Endothelial cell of umbilical vein (primary cell): ENCODE measurements around the gene CEP72. TPM values are rescaled to one million over a fixed set of nuclear protein-coding genes. Genes with fewer than 3 reads are reported as not detected.

ENCODE experiments used
- BruUV-seq: library from RNA; stranded (reverse); fragments of 400-500 nt; replicated peaks from 2 replicates; lab custom pipeline; 2021; lab: Mats Ljungman, UMichigan
- CTCF ChIA-PET: fragments of 300-600, 350-600 bp; sonication (Branson Sonifier 250); formaldehyde crosslinking; loops from one replicate; lab custom pipeline; 2021; ENCODE audit warnings: antibody characterized with exemption, inconsistent platforms; lab: Charles Lee
- POLR2A ChIA-PET: fragments of 300-600, 350-600 bp; sonication (Branson Sonifier 250); formaldehyde crosslinking; loops from one replicate; lab custom pipeline; 2021; ENCODE audit warnings: antibody characterized with exemption, inconsistent platforms; lab: Charles Lee
- DNase-seq: peaks from one replicate; pipeline ENCODE4 v3.0.0-alpha.2; 2011; ENCODE audit warnings: low read depth, low spot score
- FAIRE-seq: peaks from 2 replicates; lab custom pipeline; 2011; peaks lifted over from hg19 to GRCh38; lab: Jason Lieb, UNC
- H2AFZ ChIP-seq: 2 replicates; pipeline ENCODE4 v1.6.0; 2012; ENCODE audit warnings: low read depth, low read length, control low read depth, inconsistent platforms
- H3K27ac ChIP-seq: 2 replicates; pipeline ENCODE4 v1.5.1; 2011; ENCODE audit warnings: low read depth, mild to moderate bottlenecking, control low read depth, low read length, moderate library complexity; ENCODE audit not compliant: insufficient read depth
- H3K27me3 ChIP-seq, 2 experiments: 2 replicates each; pipeline versions ENCODE4 v1.6.0 to v1.6.1; 2011; ENCODE audit warnings: low read length in 2 of 2, mixed read lengths in 1 of 2; ENCODE audit not compliant: control insufficient read depth in 2 of 2, insufficient read depth in 2 of 2
- H3K36me3 ChIP-seq, 2 experiments: 2 replicates in 1 of 2; 3 replicates in 1 of 2; pipeline ENCODE4 v1.5.1; 2011; ENCODE audit warnings: low read length in 2 of 2, mild to moderate bottlenecking in 1 of 2, moderate library complexity in 1 of 2; ENCODE audit not compliant: control insufficient read depth in 2 of 2, insufficient read depth in 2 of 2; ENCODE audit errors: extremely low read depth in 1 of 2
- H3K4me1 ChIP-seq: 3 replicates; pipeline ENCODE4 v1.5.1; 2011; ENCODE audit warnings: mild to moderate bottlenecking, low read length; ENCODE audit not compliant: control insufficient read depth, insufficient read depth; ENCODE audit errors: extremely low read depth
- H3K4me2 ChIP-seq: 2 replicates; pipeline ENCODE4 v1.6.1; 2011; ENCODE audit warnings: low read length, control low read depth, mixed read lengths; ENCODE audit not compliant: insufficient read depth
- H3K4me3 ChIP-seq, 3 experiments: fragments of 200-600 bp in 1 of 3; sonication (generic), shearing (Covaris generic) in 1 of 3; replicated peaks in 1 of 3; 2 replicates each; pipeline ENCODE4 v1.5.1; 2011 to 2016; ENCODE audit warnings: control low read depth in 3 of 3, low read length in 3 of 3, mild to moderate bottlenecking in 2 of 3, inconsistent platforms in 1 of 3, low read depth in 1 of 3, moderate library complexity in 1 of 3; ENCODE audit not compliant: insufficient read depth in 1 of 3
- H3K79me2 ChIP-seq: 2 replicates; pipeline ENCODE4 v1.6.0; 2012; ENCODE audit warnings: low read length, inconsistent platforms; ENCODE audit not compliant: control insufficient read depth, insufficient read depth
- H3K9ac ChIP-seq: replicated peaks from 2 replicates; pipeline ENCODE3; 2011; ENCODE audit warnings: low read length, control low read depth; ENCODE audit not compliant: insufficient read depth; ENCODE audit errors: extremely low read depth
- H3K9me1 ChIP-seq: replicated peaks from 3 replicates; pipeline ENCODE4 v1.6.0; 2011; ENCODE audit warnings: mild to moderate bottlenecking, low read length; ENCODE audit not compliant: control insufficient read depth, insufficient read depth; ENCODE audit errors: extremely low read depth
- H3K9me3 ChIP-seq: replicated peaks from 2 replicates; pipeline ENCODE4 v1.5.1; 2012; ENCODE audit warnings: low read length, inconsistent platforms; ENCODE audit not compliant: control insufficient read depth, insufficient read depth
- H4K20me1 ChIP-seq: replicated peaks from 2 replicates; pipeline ENCODE3; 2011; ENCODE audit warnings: mild to moderate bottlenecking, low read length; ENCODE audit not compliant: control insufficient read depth, insufficient read depth; ENCODE audit errors: extremely low read depth
- FOS ChIP-seq: IDR thresholded peaks from 2 replicates; pipeline ENCODE4 v1.6.1; 2011; ENCODE audit warnings: mild to moderate bottlenecking, low read length, moderate library complexity, borderline replicate concordance; ENCODE audit not compliant: insufficient read depth
- GATA2 ChIP-seq: IDR thresholded peaks from 2 replicates; pipeline ENCODE4 v1.7.0; 2011; ENCODE audit warnings: low read depth, mild to moderate bottlenecking, moderate library complexity, mixed read lengths, low read length; ENCODE audit not compliant: insufficient read length, insufficient read depth
- JUN ChIP-seq: IDR thresholded peaks from 2 replicates; pipeline ENCODE4 v1.6.1; 2011; ENCODE audit warnings: borderline replicate concordance, low read depth; ENCODE audit not compliant: insufficient read length, insufficient read depth
- POLR2A ChIP-seq: IDR thresholded peaks from 2 replicates; pipeline ENCODE4 v1.6.1; 2012; ENCODE audit warnings: low read depth, mild to moderate bottlenecking, control low read depth, low read length
- dilution Hi-C: fragments of 300-500 bp; cut with MboI; formaldehyde crosslinking; loops from one replicate; pipeline ENCODE4 v1.15.0; 2019; ENCODE audit warnings: low sequenced_read_pairs; ENCODE audit not compliant: extremely low pct_ligation_motif_present
- intact Hi-C: fragments of 100-400 bp; cut with micrococcal nuclease; formaldehyde crosslinking; loops from one replicate; pipeline ENCODE4 v1.10.0; 2022
- polyA plus RNA-seq, 4 experiments: library from polyadenylated mRNA; depleted of rRNA in 3 of 4; stranded (reverse) in 3 of 4; unstranded in 1 of 4; fragments of >200 nt; gene quantifications; 2 replicates each; pipeline versions ENCODE4 v1.2.1 to v1.2.3, GENCODE V29; 2011 to 2012; ENCODE audit warnings: missing spikeins in 1 of 4
- total RNA-seq: library from RNA; stranded (reverse); gene quantifications from 2 replicates; pipeline ENCODE4 v1.2.3, GENCODE V29; 2021
- TF ChIP-seq, protein P1 (sequence below), 2 donors: IDR thresholded peaks; 1 replicate in 1 of 2; 2 replicates in 1 of 2; pipeline ENCODE4 v1.5.1; 2011; ENCODE audit warnings: low read length in 2 of 2, mild to moderate bottlenecking in 2 of 2, moderate library complexity in 2 of 2, control low read depth in 1 of 2, inconsistent platforms in 1 of 2, low read depth in 1 of 2; ENCODE audit not compliant: insufficient read depth in 1 of 2; ENCODE audit errors: extremely low read depth in 1 of 2

CEP72 gene
- total and polyA plus RNA-seq, 2 donors (not counting 3 experiments of a cell fraction or from before 2014, with no cell fraction given) = 2.9 to 9.5 TPM

DNA sequence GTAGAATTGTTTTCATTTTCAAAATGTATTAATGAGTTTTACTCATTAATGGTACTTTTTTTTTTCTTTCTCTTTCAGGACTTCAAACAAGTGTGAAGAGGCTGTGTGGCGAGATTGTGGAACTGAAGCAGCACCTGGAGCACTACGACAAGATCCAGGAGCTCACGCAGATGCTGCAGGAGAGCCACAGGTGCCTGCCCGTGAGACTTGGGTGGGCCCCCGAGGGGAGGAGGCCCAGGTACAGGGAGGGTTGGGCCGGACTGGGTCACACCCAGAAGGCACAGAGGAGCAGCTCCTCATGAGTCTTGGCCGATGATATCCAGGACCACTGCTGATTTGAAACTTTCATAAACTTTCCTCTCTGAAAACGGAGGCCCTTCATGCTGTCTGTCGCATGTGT lies 35.6 kb downstream of the CEP72 start:
- dilution Hi-C loops = no loop called here

More for the DNA sequence above, 35.6 kb downstream of the CEP72 start:
- intact Hi-C loops = no loop called here
- Histone ChIP-seq H3K36me3 (peaks cover 3 to 7% of the 10 kb centered on the region in 2 experiments), H2AFZ (no peak overlapping the region), H3K9me3 (no peaks in the 10 kb centered on the region), H4K20me1 (no peaks in the 10 kb centered on the region), H3K4me3 (no peak overlapping the region), H3K4me1 (no peaks in the 10 kb centered on the region), H3K9ac (no peak overlapping the region), H3K4me2 (no peak overlapping the region), H3K79me2 (no peaks in the 10 kb centered on the region), H3K27me3 (no peaks in the 10 kb centered on the region), H3K9me1 (no peaks in the 10 kb centered on the region), H3K27ac (no peak overlapping the region)
- DNase-seq = no peak
- BruUV-seq = no TSS peak
- TF ChIP-seq GATA2 (no peak), JUN (no peak), POLR2A (no peak), FOS (no peak)
- TF ChIP-seq, protein P1, sequence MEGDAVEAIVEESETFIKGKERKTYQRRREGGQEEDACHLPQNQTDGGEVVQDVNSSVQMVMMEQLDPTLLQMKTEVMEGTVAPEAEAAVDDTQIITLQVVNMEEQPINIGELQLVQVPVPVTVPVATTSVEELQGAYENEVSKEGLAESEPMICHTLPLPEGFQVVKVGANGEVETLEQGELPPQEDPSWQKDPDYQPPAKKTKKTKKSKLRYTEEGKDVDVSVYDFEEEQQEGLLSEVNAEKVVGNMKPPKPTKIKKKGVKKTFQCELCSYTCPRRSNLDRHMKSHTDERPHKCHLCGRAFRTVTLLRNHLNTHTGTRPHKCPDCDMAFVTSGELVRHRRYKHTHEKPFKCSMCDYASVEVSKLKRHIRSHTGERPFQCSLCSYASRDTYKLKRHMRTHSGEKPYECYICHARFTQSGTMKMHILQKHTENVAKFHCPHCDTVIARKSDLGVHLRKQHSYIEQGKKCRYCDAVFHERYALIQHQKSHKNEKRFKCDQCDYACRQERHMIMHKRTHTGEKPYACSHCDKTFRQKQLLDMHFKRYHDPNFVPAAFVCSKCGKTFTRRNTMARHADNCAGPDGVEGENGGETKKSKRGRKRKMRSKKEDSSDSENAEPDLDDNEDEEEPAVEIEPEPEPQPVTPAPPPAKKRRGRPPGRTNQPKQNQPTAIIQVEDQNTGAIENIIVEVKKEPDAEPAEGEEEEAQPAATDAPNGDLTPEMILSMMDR (IDR thresholded peaks at IDR 0.05; ENCODE audit: extremely low read depth in 1 of 2, insufficient read depth in 1 of 2, low read depth in 1 of 2, low read length in 2 of 2) = no peak
- POLR2A ChIA-PET = no interaction called here
- no peak for FAIRE-seq
- CTCF ChIA-PET = no interaction called here
